Thyroid gland (tissue), 4 donors: ENCODE measurements around the gene MTG2.

Experiments
- POLR2A ChIP-seq, 2 donors: fragments of 450-650 bp; IDR thresholded peaks; one replicate each; pipeline ENCODE4 v1.6.1; 2017; ENCODE audit warnings: antibody characterized with exemption in 2 of 2, mild to moderate bottlenecking in 2 of 2, moderate library complexity in 1 of 2
- TF ChIP-seq, protein P1 (sequence below), 6 experiments: fragments of 200-600 bp in 3 of 6; fragments of 450-650 bp in 3 of 6; sonication (generic) in 3 of 6; IDR thresholded peaks; one replicate each; pipeline ENCODE4 v1.5.1; 2016 to 2019; ENCODE audit warnings: antibody characterized with exemption in 6 of 6, mild to moderate bottlenecking in 2 of 6, inconsistent platforms in 1 of 6, moderate library complexity in 1 of 6

- TF ChIP-seq, protein P1, sequence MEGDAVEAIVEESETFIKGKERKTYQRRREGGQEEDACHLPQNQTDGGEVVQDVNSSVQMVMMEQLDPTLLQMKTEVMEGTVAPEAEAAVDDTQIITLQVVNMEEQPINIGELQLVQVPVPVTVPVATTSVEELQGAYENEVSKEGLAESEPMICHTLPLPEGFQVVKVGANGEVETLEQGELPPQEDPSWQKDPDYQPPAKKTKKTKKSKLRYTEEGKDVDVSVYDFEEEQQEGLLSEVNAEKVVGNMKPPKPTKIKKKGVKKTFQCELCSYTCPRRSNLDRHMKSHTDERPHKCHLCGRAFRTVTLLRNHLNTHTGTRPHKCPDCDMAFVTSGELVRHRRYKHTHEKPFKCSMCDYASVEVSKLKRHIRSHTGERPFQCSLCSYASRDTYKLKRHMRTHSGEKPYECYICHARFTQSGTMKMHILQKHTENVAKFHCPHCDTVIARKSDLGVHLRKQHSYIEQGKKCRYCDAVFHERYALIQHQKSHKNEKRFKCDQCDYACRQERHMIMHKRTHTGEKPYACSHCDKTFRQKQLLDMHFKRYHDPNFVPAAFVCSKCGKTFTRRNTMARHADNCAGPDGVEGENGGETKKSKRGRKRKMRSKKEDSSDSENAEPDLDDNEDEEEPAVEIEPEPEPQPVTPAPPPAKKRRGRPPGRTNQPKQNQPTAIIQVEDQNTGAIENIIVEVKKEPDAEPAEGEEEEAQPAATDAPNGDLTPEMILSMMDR (IDR thresholded peaks at IDR 0.05) = no peak
- no peak for TF ChIP-seq POLR2A (IDR thresholded peaks at IDR 0.05)
Measured at GRCh38 chr20:62206388-62206775, 23.6 kb downstream of the MTG2 start.
